ENCODE measurements around the gene CD86. TPM values are rescaled to one million over a fixed set of nuclear protein-coding genes. Genes with fewer than 3 reads are reported as not detected.

CD86 gene
- total RNA-seq, 1 donor from 2014 or later, result not detected

- intact Hi-C loops (cut with DNase I), result no loop called here
- Histone ChIP-seq H3K36me3 (no peaks in the 10 kb centered on the region), H3K27me3 (no peaks in the 10 kb centered on the region), H3K4me1 (no peaks in the 10 kb centered on the region), H3K9me3 (no peaks in the 10 kb centered on the region), H3K27ac (no peak overlapping the region), H3K4me3 (no peak overlapping the region)
- no peak for DNase-seq (ENCODE audit: low spot score in 2 of 2)
- TF ChIP-seq, protein P1, sequence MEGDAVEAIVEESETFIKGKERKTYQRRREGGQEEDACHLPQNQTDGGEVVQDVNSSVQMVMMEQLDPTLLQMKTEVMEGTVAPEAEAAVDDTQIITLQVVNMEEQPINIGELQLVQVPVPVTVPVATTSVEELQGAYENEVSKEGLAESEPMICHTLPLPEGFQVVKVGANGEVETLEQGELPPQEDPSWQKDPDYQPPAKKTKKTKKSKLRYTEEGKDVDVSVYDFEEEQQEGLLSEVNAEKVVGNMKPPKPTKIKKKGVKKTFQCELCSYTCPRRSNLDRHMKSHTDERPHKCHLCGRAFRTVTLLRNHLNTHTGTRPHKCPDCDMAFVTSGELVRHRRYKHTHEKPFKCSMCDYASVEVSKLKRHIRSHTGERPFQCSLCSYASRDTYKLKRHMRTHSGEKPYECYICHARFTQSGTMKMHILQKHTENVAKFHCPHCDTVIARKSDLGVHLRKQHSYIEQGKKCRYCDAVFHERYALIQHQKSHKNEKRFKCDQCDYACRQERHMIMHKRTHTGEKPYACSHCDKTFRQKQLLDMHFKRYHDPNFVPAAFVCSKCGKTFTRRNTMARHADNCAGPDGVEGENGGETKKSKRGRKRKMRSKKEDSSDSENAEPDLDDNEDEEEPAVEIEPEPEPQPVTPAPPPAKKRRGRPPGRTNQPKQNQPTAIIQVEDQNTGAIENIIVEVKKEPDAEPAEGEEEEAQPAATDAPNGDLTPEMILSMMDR (IDR thresholded peaks at IDR 0.05), result no peak
Measured at GRCh38 chr3:122060040-122060698, 5.0 kb downstream of the CD86 start.

- TF ChIP-seq, protein P1 (IDR thresholded peaks at IDR 0.05), result no peak
- Histone ChIP-seq H3K27me3 (no peaks in the 10 kb centered on the region), H3K27ac (no peak overlapping the region), H3K4me3 (no peak overlapping the region), H3K36me3 (no peaks in the 10 kb centered on the region), H3K9me3 (no peaks in the 10 kb centered on the region), H3K4me1 (no peaks in the 10 kb centered on the region)
- no peak for DNase-seq (ENCODE audit: low spot score in 2 of 2)
- intact Hi-C loops (cut with DNase I), result no loop called here
Measured at GRCh38 chr3:122063908-122064307, 8.7 kb downstream of the CD86 start.

GRCh38 chr3:122064326-122064725 is 9.2 kb downstream of the CD86 start:
- H3K4me3 ChIP-seq, result no peak overlapping the region

DNA sequence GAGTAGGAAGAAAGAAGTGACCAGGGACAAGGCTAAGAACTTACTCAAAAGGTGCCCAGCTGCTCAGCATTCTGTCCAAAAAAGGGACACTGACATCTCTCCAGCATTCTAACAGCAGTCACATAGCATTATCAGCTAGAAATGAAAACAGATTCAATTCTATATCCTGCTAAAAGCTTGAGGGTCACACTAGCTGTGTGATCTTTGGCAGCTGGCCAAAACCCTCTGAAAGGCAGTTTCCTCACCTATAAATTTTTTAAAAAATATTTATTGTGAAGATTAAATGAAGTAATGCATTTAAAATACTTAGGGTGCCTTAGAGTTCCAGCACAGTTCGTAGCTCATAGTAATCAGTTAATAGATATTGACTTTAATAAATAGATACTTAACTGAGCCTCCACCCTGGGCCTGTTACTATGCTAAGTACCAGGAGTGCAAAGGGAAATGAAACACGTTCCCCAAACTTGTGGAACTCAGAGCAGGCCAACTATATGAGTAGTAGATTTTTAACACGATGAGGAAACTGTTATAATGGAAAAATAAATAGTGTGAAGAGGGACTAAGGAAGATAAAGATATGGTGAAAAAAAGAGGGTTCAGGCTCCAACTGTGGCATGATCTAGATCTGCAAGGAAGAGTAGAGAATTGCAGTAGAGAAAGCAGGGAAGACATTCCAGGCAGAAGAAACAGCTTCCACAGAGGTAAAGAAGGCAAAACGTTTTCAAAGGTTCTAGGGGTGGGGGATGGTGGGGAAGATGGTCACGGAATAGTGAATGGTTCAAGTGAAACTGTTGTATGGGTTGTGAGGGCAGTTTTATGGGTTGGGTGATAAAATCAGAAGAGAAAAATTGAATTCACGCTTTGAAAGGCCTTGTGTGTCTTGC is 11.4 kb downstream of the CD86 start:
- DNase-seq (ENCODE audit: low spot score in 2 of 2), result no peak
- H3K27ac ChIP-seq, result no peak overlapping the region
- intact Hi-C loops (cut with DNase I), result no loop called here

More at GRCh38 chr3:122064326-122064725, 9.2 kb downstream of the CD86 start:
- Histone ChIP-seq H3K27me3 (no peaks in the 10 kb centered on the region), H3K36me3 (no peaks in the 10 kb centered on the region), H3K9me3 (no peaks in the 10 kb centered on the region), H3K4me1 (no peaks in the 10 kb centered on the region), H3K27ac (no peak overlapping the region)
- intact Hi-C loops (cut with DNase I), result no loop called here
- TF ChIP-seq, protein P1 (IDR thresholded peaks at IDR 0.05), result no peak
- DNase-seq (ENCODE audit: low spot score in 2 of 2), result no peak

DNA sequence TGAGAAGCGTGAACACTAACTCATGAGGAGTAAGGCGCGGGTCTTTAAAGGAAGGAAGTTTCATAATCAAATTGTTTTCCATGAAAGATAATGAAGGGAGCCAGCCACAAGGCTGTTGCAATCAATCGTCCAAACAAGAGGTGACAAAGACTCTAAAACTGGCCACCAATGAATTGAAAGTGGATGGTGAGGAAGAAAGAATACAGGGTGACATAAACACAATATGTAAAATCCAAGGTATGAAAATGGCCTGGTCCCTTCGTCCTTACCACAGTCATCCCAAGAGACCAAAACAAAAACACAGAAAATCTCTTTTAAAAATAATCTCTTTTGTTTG is 12.0 kb downstream of the CD86 start:
- Histone ChIP-seq H3K9me3 (no peaks in the 10 kb centered on the region), H3K27me3 (no peaks in the 10 kb centered on the region), H3K4me3 (no peak overlapping the region), H3K36me3 (no peaks in the 10 kb centered on the region), H3K27ac (no peak overlapping the region), H3K4me1 (no peaks in the 10 kb centered on the region)
- intact Hi-C loops (cut with DNase I), result no loop called here
- TF ChIP-seq, protein P1 (IDR thresholded peaks at IDR 0.05), result no peak
- no peak for DNase-seq (ENCODE audit: low spot score in 2 of 2)

More for the DNA sequence above, 11.4 kb downstream of the CD86 start:
- no peaks in the 10 kb centered on the region for H3K36me3 ChIP-seq
- H3K4me1 ChIP-seq, result no peaks in the 10 kb centered on the region
- H3K9me3 ChIP-seq, result no peaks in the 10 kb centered on the region
- no peak overlapping the region for H3K4me3 ChIP-seq
- no peaks in the 10 kb centered on the region for H3K27me3 ChIP-seq
- TF ChIP-seq, protein P1 (IDR thresholded peaks at IDR 0.05), result no peak

Measured in ascending aorta (tissue), 2 donors.